ENCODE data around the gene TGM6.

The TGM6 gene

DNA sequence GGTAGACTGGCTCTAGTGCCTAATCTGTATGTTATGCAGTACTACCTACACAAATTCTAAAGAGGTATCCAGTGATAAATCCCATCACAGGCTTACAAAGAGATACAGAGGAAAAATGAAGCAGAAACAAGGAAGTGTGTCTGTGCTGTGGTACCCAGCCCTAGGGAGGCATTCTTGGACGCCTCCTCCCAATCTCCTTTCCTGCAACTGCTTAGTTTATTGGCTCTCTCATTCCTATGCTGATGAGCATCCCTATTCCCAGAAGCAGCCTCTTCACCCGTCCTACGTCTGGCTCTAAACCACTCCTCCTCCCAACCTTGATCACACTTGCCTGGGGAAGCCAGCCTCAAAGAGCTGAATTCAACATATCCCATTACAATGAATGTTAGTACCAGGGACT, 34.5 kb upstream of the TGM6 start:
- no peak for DNase-seq (ENCODE audit: low read depth)
- no peak for TF ChIP-seq CTCF (conservative IDR thresholded peaks at IDR 0.05; ENCODE audit: control insufficient read depth, insufficient read depth, low read depth, low read length)
- no peak overlapping the region for H3K4me3 ChIP-seq (ENCODE audit: control insufficient read depth, low read depth, low read length)

GRCh38 chr20:2348336-2348735, 32.4 kb upstream of the TGM6 start:
- TF ChIP-seq CTCF (conservative IDR thresholded peaks at IDR 0.05; ENCODE audit: control insufficient read depth, insufficient read depth, low read depth, low read length) = no peak
- DNase-seq (ENCODE audit: low read depth) = no peak
- no peak overlapping the region for H3K4me3 ChIP-seq (ENCODE audit: control insufficient read depth, low read depth, low read length)

- H3K4me3 ChIP-seq (ENCODE audit: control insufficient read depth, low read depth, low read length) = no peak overlapping the region
- TF ChIP-seq CTCF (conservative IDR thresholded peaks at IDR 0.05; ENCODE audit: control insufficient read depth, insufficient read depth, low read depth, low read length) = no peak
- no peak for DNase-seq (ENCODE audit: low read depth)
These were observed 30.9 kb upstream of the TGM6 start for GRCh38 chr20:2349801-2350200.

DNA sequence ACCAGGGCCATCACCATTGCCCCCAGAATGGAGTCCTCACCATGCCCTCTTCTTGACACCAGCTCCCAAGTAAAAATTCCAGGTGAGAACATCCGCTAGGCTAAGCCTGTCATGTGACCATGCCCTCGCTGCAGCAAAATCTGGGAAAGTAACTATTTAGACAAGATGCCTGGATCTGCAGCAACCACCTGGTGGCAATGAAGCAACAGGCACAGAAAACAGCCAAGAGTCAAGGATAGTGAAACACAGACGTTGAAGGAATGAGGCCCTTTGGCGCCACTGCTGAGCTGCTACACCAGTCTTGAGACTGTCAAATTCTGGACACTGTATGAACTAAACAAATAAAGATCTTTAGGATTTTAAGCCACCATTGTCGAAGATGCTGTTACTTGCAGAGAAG, 30.1 kb upstream of the TGM6 start:
- DNase-seq (ENCODE audit: low read depth) = no peak
- no peak for TF ChIP-seq CTCF (conservative IDR thresholded peaks at IDR 0.05; ENCODE audit: control insufficient read depth, insufficient read depth, low read depth, low read length)

DNA sequence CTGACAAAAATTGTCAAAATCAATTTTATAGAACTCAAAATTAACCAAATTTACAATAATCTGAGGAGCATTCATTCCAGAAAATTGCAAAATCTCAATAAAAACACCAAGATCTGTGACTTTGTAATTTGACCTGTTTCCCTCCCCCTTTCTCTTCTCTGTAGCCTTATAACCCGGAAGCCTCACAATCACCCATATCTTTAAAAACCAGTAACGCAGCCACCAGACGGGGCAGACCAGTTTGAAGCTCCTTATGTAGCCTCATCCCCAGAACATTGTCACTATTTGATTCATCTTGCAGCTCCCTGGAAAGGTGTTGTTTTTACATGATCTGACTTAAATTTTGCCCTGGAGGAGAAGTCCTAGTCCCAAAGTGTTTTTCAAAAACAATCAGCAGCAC, 27.5 kb upstream of the TGM6 start:
- DNase-seq (ENCODE audit: low read depth) = no peak
- TF ChIP-seq CTCF (conservative IDR thresholded peaks at IDR 0.05; ENCODE audit: control insufficient read depth, insufficient read depth, low read depth, low read length) = no peak
- no peak overlapping the region for H3K4me3 ChIP-seq (ENCODE audit: control insufficient read depth, low read depth, low read length)

More for the DNA sequence above, 30.1 kb upstream of the TGM6 start:
- no peak overlapping the region for H3K4me3 ChIP-seq (ENCODE audit: control insufficient read depth, low read depth, low read length)

DNA sequence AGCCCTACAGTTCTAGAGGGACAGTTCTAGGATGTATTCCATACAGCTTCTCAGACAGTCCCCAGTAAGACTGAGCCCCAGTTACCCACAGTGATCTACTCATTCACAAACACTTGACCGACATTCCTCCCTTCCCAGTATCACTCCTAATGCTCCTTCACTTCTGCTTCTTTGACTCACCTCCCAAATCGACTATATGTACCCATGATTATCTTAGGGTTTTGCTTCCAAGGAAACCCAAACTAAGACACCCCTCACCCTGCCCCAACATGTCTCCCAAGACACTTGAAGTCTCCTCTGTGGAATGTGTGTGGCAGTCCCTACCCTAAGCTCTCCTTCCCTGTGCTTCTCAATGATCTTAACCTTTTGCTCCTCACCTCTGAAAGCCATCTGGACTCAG, 23.6 kb upstream of the TGM6 start:
- no peak for DNase-seq (ENCODE audit: low read depth)
- TF ChIP-seq CTCF (conservative IDR thresholded peaks at IDR 0.05; ENCODE audit: control insufficient read depth, insufficient read depth, low read depth, low read length) = no peak
- H3K4me3 ChIP-seq (ENCODE audit: control insufficient read depth, low read depth, low read length) = no peak overlapping the region

DNA sequence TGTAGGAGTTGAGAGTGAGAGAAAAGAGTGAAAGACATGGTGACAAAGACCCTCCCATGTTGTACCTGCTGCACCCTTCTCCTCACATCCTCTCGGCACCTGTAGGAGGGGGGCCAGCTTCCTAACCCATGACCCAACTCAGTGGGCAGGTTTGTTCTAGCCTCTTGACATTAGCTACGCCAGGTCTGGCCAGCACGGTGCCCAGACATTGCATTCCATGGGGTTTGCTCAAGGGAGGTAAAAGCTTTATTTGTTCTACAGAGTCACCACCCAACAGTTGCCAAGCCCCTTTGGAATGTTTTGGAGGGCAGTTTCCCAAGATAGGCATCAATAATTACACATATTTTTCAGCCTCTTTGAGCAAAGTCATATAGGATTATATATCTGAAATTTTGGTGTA, 22.7 kb upstream of the TGM6 start:
- no peak overlapping the region for H3K4me3 ChIP-seq (ENCODE audit: control insufficient read depth, low read depth, low read length)
- TF ChIP-seq CTCF (conservative IDR thresholded peaks at IDR 0.05; ENCODE audit: control insufficient read depth, insufficient read depth, low read depth, low read length) = no peak
- no peak for DNase-seq (ENCODE audit: low read depth)

Measured in fibroblast of mammary gland (primary cell).